Ovary (tissue), 3 donors: ENCODE measurements around the gene HDAC9.

Experiments
- CTCF ChIP-seq, 3 donors: fragments of 450-650 bp in 2 of 3; fragments of 200-600 bp in 1 of 3; IDR thresholded peaks; one replicate each; pipeline versions ENCODE4 v1.5.1 to v1.8.0; 2016 to 2022; ENCODE audit warnings: antibody characterized with exemption in 3 of 3, mild to moderate bottlenecking in 1 of 3
- EP300 ChIP-seq: sonication (generic); formaldehyde crosslinking; IDR thresholded peaks from one replicate; pipeline ENCODE4 v1.6.1; 2017; ENCODE audit warnings: antibody characterized with exemption
- donor health status: DM: no; HTN: no; CAD: no.

- TF ChIP-seq CTCF (IDR thresholded peaks at IDR 0.05) = no peak
- no peak for TF ChIP-seq EP300
These were observed 291.2 kb downstream of the HDAC9 start for GRCh38 chr7:18786796-18787195.
